Peyer's patch (tissue), 4 donors: Measurements from ENCODE around the gene ZNF74. TPM values are rescaled to one million over a fixed set of nuclear protein-coding genes. Genes with fewer than 3 reads are reported as not detected.

ENCODE experiments used
- DNase-seq, 3 donors: peaks; one replicate each; pipeline ENCODE4 v3.0.0-alpha.2; 2017 to 2019
- H3K27ac ChIP-seq, 4 donors: fragments of 200-600 bp; sonication (generic); one replicate each; pipeline ENCODE4 v1.5.1; 2016 to 2019
- H3K27me3 ChIP-seq, 2 donors: fragments of 200-600 bp; sonication (generic); one replicate each; pipeline ENCODE4 v1.5.1; 2019
- H3K36me3 ChIP-seq, 3 donors: fragments of 200-600 bp; sonication (generic); one replicate each; pipeline ENCODE4 v1.5.1; 2016 to 2019
- H3K4me1 ChIP-seq, 4 donors: fragments of 200-600 bp; sonication (generic); one replicate each; pipeline ENCODE4 v1.5.1; 2016 to 2019
- H3K4me3 ChIP-seq, 4 donors: fragments of 200-600 bp; sonication (generic); 1 replicate in 3 of 4; 2 replicates in 1 of 4; pipeline ENCODE4 v1.5.1; 2016 to 2019; ENCODE audit warnings: mild to moderate bottlenecking in 1 of 4
- H3K9me3 ChIP-seq, 4 donors: fragments of 200-600 bp; sonication (generic); one replicate each; pipeline ENCODE4 v1.5.1; 2016 to 2019; ENCODE audit warnings: mild to moderate bottlenecking in 1 of 4
- POLR2A ChIP-seq, 2 donors: fragments of 450-650 bp; IDR thresholded peaks; one replicate each; pipeline ENCODE4 v1.5.1; 2017; ENCODE audit warnings: antibody characterized with exemption in 2 of 2, mild to moderate bottlenecking in 2 of 2, moderate library complexity in 2 of 2
- total RNA-seq, 4 donors: library from RNA; depleted of rRNA; stranded (reverse); fragments of >200 nt; gene quantifications; one replicate each; pipeline ENCODE4 v1.1.0, GENCODE V29; 2016
- TF ChIP-seq, protein P1 (sequence below), 6 experiments: fragments of 450-650 bp in 4 of 6; fragments of 200-600 bp in 2 of 6; sonication (generic) in 1 of 6; IDR thresholded peaks; one replicate each; pipeline ENCODE4 v1.5.1; 2017 to 2019; ENCODE audit warnings: antibody characterized with exemption in 6 of 6, mild to moderate bottlenecking in 3 of 6, moderate library complexity in 1 of 6

Gene ZNF74
- total RNA-seq, 4 donors from 2014 or later = 2.1 to 12.0 (median 9.3) TPM

DNA sequence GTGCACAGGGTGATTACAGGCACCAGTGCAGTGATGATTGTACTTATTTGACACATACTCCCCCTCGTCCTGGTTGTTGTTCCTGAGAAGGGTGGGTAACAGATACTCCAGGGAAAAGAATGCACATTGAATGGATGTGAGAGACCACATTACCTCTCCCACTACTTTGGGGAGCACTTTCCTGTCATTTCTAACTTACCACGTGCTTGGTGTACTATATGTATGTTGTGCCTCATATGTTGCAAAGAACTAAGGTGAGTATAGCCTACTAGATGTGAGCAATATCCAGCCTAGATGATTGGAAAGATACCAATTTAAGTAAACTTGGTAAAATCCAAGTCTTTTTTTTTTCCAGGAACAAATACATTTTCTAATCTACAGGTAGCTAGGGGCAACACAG lies 58.0 kb downstream of the ZNF74 start:
- H3K36me3 ChIP-seq = no peaks in the 10 kb centered on the region
- no peak overlapping the region for H3K27ac ChIP-seq
- H3K4me1 ChIP-seq = no peaks in the 10 kb centered on the region
- H3K27me3 ChIP-seq = no peaks in the 10 kb centered on the region
- no peak overlapping the region for H3K4me3 ChIP-seq
- H3K9me3 ChIP-seq = no peaks in the 10 kb centered on the region
- TF ChIP-seq POLR2A (IDR thresholded peaks at IDR 0.05) = no peak
- DNase-seq = no peak

DNA sequence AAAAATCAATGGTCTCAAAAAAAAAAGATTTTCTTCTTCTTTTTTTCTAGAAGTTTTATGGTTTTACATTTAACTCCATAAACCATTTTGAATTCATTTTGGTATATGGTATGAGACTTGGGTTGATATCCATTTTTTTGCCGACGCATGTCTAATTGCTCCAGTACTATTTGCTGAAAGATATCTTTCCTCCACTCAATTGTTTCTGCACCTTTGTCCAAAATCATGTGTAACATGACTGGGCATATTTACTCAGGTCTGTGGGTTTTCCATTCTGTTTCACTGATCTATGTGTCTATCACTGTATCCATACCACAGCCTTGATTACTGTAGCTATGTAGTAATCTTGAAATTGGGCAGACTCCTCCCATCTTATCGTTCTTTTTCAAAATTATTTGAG lies 59.3 kb downstream of the ZNF74 start:
- Histone ChIP-seq H3K36me3 (no peaks in the 10 kb centered on the region), H3K9me3 (no peaks in the 10 kb centered on the region), H3K4me3 (no peak overlapping the region), H3K4me1 (no peaks in the 10 kb centered on the region), H3K27me3 (no peaks in the 10 kb centered on the region), H3K27ac (no peak overlapping the region)
- DNase-seq = no peak
- TF ChIP-seq, protein P1, sequence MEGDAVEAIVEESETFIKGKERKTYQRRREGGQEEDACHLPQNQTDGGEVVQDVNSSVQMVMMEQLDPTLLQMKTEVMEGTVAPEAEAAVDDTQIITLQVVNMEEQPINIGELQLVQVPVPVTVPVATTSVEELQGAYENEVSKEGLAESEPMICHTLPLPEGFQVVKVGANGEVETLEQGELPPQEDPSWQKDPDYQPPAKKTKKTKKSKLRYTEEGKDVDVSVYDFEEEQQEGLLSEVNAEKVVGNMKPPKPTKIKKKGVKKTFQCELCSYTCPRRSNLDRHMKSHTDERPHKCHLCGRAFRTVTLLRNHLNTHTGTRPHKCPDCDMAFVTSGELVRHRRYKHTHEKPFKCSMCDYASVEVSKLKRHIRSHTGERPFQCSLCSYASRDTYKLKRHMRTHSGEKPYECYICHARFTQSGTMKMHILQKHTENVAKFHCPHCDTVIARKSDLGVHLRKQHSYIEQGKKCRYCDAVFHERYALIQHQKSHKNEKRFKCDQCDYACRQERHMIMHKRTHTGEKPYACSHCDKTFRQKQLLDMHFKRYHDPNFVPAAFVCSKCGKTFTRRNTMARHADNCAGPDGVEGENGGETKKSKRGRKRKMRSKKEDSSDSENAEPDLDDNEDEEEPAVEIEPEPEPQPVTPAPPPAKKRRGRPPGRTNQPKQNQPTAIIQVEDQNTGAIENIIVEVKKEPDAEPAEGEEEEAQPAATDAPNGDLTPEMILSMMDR (IDR thresholded peaks at IDR 0.05) = no peak
- no peak for TF ChIP-seq POLR2A (IDR thresholded peaks at IDR 0.05)

DNA sequence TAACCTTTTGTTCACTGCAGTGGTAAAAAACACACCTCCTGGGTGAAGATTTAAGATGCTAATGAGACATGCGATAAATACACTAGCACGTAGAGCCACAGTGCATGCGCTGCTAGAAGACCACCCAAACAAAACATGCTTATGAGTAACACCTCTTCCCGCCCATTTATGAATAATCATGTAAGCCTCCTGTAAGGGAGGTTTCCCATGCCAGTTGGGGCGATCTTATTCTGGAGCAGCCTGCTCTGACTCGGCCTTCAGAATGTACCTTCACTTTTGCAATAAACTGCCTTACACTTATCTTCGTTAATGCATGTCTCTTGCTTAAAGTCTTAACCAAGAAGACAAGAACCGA lies 61.7 kb downstream of the ZNF74 start:
- no peak for DNase-seq
- Histone ChIP-seq H3K4me3 (no peak overlapping the region), H3K4me1 (no peaks in the 10 kb centered on the region), H3K27ac (no peak overlapping the region), H3K27me3 (no peaks in the 10 kb centered on the region), H3K36me3 (no peaks in the 10 kb centered on the region), H3K9me3 (no peaks in the 10 kb centered on the region)
- TF ChIP-seq, protein P1 (IDR thresholded peaks at IDR 0.05) = no peak
- no peak for TF ChIP-seq POLR2A (IDR thresholded peaks at IDR 0.05)

DNA sequence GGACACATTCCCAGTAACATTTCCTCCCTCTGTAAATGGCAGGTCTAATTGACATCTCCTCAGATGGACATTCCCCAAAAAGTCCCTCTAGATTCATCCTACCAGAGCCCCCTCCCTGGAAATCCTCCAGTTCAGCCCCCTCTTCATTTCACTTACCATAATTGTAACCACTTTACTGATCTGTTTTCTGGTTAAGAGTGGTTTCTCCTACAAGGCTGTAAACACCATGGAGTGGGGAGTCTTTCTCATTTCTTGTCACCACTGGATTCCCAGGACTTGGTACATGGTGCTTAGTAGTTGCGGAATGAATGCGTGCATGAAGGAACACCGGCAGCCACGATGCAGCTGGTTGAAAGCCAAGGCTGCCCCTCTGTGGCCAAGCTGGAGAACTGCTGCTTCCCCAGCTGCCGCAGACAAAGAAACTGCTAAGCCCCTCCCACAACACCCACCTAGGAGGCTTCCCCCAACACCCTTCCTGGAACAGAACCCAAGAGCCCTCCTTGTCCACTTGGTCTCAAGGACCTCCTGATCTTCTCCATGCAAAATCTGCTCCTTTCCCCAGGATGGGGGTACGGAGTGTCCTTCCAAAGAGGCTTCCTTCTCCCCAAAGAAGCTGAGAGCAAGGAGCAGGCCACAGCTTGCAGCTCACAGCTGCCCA lies 62.2 kb downstream of the ZNF74 start:
- Histone ChIP-seq H3K27me3 (no peaks in the 10 kb centered on the region), H3K27ac (no peak overlapping the region), H3K4me1 (no peaks in the 10 kb centered on the region), H3K9me3 (no peaks in the 10 kb centered on the region), H3K4me3 (no peak overlapping the region), H3K36me3 (no peaks in the 10 kb centered on the region)
- no peak for TF ChIP-seq POLR2A (IDR thresholded peaks at IDR 0.05)
- TF ChIP-seq, protein P1 (IDR thresholded peaks at IDR 0.05) = peak; percentile 59 to 89 (median 88)
- peak; percentile 70 to 83 (median 74) for DNase-seq

DNA sequence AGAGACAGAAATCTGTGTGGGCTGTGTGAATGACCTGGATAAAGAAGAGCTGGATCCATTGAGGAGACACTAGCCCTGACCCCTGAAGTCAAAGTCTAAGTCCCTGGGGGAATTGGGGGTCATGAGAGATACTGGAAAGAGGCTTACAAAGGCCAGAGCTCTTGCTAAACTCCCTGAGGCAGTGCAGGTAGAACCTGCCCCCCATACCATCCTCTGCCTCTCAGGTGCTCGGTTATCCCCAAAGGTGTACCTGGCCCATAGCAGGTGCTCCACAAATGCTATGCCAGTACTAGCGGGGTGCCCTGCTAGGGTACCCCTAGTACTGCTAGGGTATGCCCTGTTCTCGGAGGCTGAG lies 62.7 kb downstream of the ZNF74 start:
- no peak for TF ChIP-seq POLR2A (IDR thresholded peaks at IDR 0.05)
- TF ChIP-seq, protein P1 (IDR thresholded peaks at IDR 0.05) = no peak
- DNase-seq = no peak
- Histone ChIP-seq H3K27me3 (no peaks in the 10 kb centered on the region), H3K4me1 (no peaks in the 10 kb centered on the region), H3K36me3 (no peaks in the 10 kb centered on the region), H3K27ac (no peak overlapping the region), H3K9me3 (no peaks in the 10 kb centered on the region), H3K4me3 (no peak overlapping the region)

DNA sequence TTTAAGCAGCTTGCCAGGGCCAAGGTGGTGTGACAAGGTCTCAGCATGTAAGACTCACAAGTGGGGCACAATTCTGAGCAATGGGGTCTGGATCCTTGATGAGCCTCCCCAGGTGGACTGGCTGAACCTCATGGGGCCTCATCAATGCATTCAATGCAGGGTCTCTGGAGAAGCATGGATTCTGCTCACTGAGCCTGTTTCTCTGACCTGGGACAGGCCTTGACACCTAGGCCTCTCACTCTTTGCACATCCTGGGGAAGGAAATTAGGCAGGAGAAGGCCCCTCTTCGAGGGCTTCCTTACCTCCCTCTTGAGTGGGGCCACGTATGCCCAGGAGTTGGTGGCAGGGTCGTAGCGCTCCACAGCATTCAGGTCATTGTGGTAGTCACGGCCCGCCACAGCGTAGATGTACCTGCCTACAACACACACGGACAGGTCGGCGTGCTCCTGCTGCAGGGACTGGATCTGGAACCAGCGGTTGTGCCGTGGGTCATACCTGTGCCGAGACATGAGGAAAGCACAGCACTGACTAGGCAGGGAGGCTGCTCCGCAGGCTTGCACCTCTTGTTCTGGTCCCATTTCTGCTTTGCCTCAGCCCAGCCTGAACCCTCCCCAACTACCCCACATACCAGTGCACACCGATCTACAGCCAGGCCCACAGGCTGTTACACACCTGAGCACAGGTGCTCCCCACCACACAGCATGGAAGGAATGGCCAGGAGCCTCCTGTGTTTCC lies 63.7 kb downstream of the ZNF74 start:
- no peaks in the 10 kb centered on the region for H3K36me3 ChIP-seq
- TF ChIP-seq, protein P1 (IDR thresholded peaks at IDR 0.05) = no peak
- no peak for TF ChIP-seq POLR2A (IDR thresholded peaks at IDR 0.05)

More for the DNA sequence above, 63.7 kb downstream of the ZNF74 start:
- no peak overlapping the region for H3K27ac ChIP-seq
- H3K4me3 ChIP-seq = no peak overlapping the region
- DNase-seq = no peak
- no peaks in the 10 kb centered on the region for H3K9me3 ChIP-seq
- no peaks in the 10 kb centered on the region for H3K27me3 ChIP-seq
- peaks cover 0 to 2% (median 0%) of the 10 kb centered on the region in 4 donors for H3K4me1 ChIP-seq
